HG02763 (cell line): ENCODE results near the gene OR1J4.
"Not testable (repeated sequence)": the region's sequence is repeated elsewhere in the genome, so short reads cannot be mapped to it uniquely, and the experiment has no call there.

Experiments
- ATAC-seq: cut with Tn5 transposase; IDR thresholded peaks from one replicate; pipeline ENCODE4 v1.9.1; 2021; ENCODE audit warnings: mild to moderate bottlenecking, moderate library complexity; ENCODE audit not compliant: unreplicated experiment

Gene OR1J4

GRCh38 chr9:122518841-122519240 lies at the start of gene OR1J4:
TSS of gene OR1J4 (plus strand) at chr9:122519141. CDS start at chr9:122519141, 0 bp downstream.
- ATAC-seq: no peak

- no peak for ATAC-seq
Measured at GRCh38 chr9:122474561-122474960, 44.4 kb upstream of the OR1J4 start.

- no peak for ATAC-seq
Measured at GRCh38 chr9:122475717-122476116, 43.2 kb upstream of the OR1J4 start.

- no peak for ATAC-seq
Measured at GRCh38 chr9:122477346-122477745, 41.6 kb upstream of the OR1J4 start.

GRCh38 chr9:122477826-122478225 lies 41.1 kb upstream of the OR1J4 start, which contains the start of gene OR1J1:
TSS of gene OR1J1 (minus strand) at chr9:122477926. CDS start at chr9:122477926, 0 bp downstream.
- no peak for ATAC-seq

GRCh38 chr9:122479062-122479461 lies 39.9 kb upstream of the OR1J4 start:
- no peak for ATAC-seq

GRCh38 chr9:122498883-122499288 lies 20.1 kb upstream of the OR1J4 start:
- ATAC-seq: no peak

- no peak for ATAC-seq
Measured at GRCh38 chr9:122506964-122507363, 12.0 kb upstream of the OR1J4 start.

- ATAC-seq: no peak
Measured at GRCh38 chr9:122510502-122510901, 8.4 kb upstream of the OR1J4 start, which contains the start of gene OR1J2. TSS of gene OR1J2 (plus strand) at chr9:122510802. CDS start at chr9:122510802, 0 bp downstream.

GRCh38 chr9:122518226-122518625 lies 715 bp upstream of the OR1J4 start:
- ATAC-seq: no peak

- ATAC-seq: no peak
Measured at GRCh38 chr9:122519376-122519775, 435 bp downstream of the OR1J4 start.

GRCh38 chr9:122526602-122527001 lies 7.7 kb downstream of the OR1J4 start:
- no peak for ATAC-seq

GRCh38 chr9:122527193-122527592 lies 8.3 kb downstream of the OR1J4 start, which contains the start of gene OR1N1:
TSS of gene OR1N1 (minus strand) at chr9:122527293. CDS start at chr9:122527293, 0 bp downstream.
- ATAC-seq: no peak

- not testable (repeated sequence) for ATAC-seq
Measured at GRCh38 chr9:122531157-122531556, 12.2 kb downstream of the OR1J4 start.

- no peak for ATAC-seq
Measured at GRCh38 chr9:122536134-122536533, 17.2 kb downstream of the OR1J4 start.

- ATAC-seq: not testable (repeated sequence)
Measured at GRCh38 chr9:122537066-122537465, 18.1 kb downstream of the OR1J4 start.

GRCh38 chr9:122538757-122539156 lies 19.8 kb downstream of the OR1J4 start:
- ATAC-seq: no peak

- ATAC-seq: no peak
Measured at GRCh38 chr9:122546196-122546595, 27.3 kb downstream of the OR1J4 start.

- ATAC-seq: no peak
Measured at GRCh38 chr9:122551371-122551770, 32.4 kb downstream of the OR1J4 start.

GRCh38 chr9:122552812-122553211 lies 33.9 kb downstream of the OR1J4 start, which contains the start of gene OR1N2:
TSS of gene OR1N2 (plus strand) at chr9:122553112. CDS start at chr9:122553212, 100 bp downstream.
- ATAC-seq: no peak

GRCh38 chr9:122561446-122561845 lies 42.5 kb downstream of the OR1J4 start:
- no peak for ATAC-seq

GRCh38 chr9:122562134-122562760 lies 43.3 kb downstream of the OR1J4 start:
- no peak for ATAC-seq

- ATAC-seq: no peak
Measured at GRCh38 chr9:122567901-122568300, 49.0 kb downstream of the OR1J4 start.
